Suprapubic skin (tissue), 4 donors: ENCODE results near the gene IRF2BPL. TPM values are rescaled to one million over a fixed set of nuclear protein-coding genes. Genes with fewer than 3 reads are reported as not detected.

Source experiments
- DNase-seq, 2 donors: peaks; one replicate each; pipeline ENCODE4 v3.0.0-alpha.2; 2019; ENCODE audit warnings: low spot score in 2 of 2
- H3K27ac ChIP-seq: fragments of 200-600 bp; sonication (generic); one replicate; pipeline ENCODE4 v1.5.1; 2019
- H3K27me3 ChIP-seq: fragments of 200-600 bp; sonication (generic); one replicate; pipeline ENCODE4 v1.5.1; 2019
- H3K36me3 ChIP-seq: fragments of 200-600 bp; sonication (generic); one replicate; pipeline ENCODE4 v1.5.1; 2019
- H3K4me1 ChIP-seq: fragments of 200-600 bp; sonication (generic); one replicate; pipeline ENCODE4 v1.5.1; 2019
- H3K4me3 ChIP-seq: fragments of 200-600 bp; sonication (generic); one replicate; pipeline ENCODE4 v1.5.1; 2019; ENCODE audit warnings: mild to moderate bottlenecking
- H3K9me3 ChIP-seq: fragments of 200-600 bp; sonication (generic); one replicate; pipeline ENCODE4 v1.5.1; 2019
- EP300 ChIP-seq: sonication (generic); formaldehyde crosslinking; IDR thresholded peaks from one replicate; pipeline ENCODE4 v1.6.1; 2017; ENCODE audit warnings: antibody characterized with exemption
- POLR2A ChIP-seq, 2 donors: fragments of 450-650 bp; IDR thresholded peaks; one replicate each; pipeline ENCODE4 v1.6.1; 2017; ENCODE audit warnings: antibody characterized with exemption in 2 of 2, mild to moderate bottlenecking in 2 of 2, moderate library complexity in 2 of 2
- POLR2AphosphoS5 ChIP-seq, 3 donors: sonication (generic); formaldehyde crosslinking; IDR thresholded peaks; one replicate each; pipeline ENCODE4 v1.6.1; 2017; ENCODE audit warnings: antibody characterized with exemption in 3 of 3
- WGBS: methylation state at CpG from one replicate; pipeline ENCODE4 v1.1.5; 2018; 5-methylcytosine and 5-hydroxymethylcytosine counted together
- total RNA-seq, 4 donors: library from RNA; depleted of rRNA; stranded (reverse); fragments of >200 nt; gene quantifications; one replicate each; pipeline ENCODE4 v1.1.0, GENCODE V29; 2016
- TF ChIP-seq, protein P1 (sequence below), 2 donors: fragments of 200-600 bp in 1 of 2; fragments of 450-650 bp in 1 of 2; sonication (generic) in 1 of 2; IDR thresholded peaks; one replicate each; pipeline ENCODE4 v1.5.1; 2016 to 2019; ENCODE audit warnings: antibody characterized with exemption in 2 of 2, mild to moderate bottlenecking in 1 of 2, moderate library complexity in 1 of 2

Gene IRF2BPL
- total RNA-seq, 4 donors from 2014 or later, result 44.7 to 72.7 (median 65.6) TPM

DNA sequence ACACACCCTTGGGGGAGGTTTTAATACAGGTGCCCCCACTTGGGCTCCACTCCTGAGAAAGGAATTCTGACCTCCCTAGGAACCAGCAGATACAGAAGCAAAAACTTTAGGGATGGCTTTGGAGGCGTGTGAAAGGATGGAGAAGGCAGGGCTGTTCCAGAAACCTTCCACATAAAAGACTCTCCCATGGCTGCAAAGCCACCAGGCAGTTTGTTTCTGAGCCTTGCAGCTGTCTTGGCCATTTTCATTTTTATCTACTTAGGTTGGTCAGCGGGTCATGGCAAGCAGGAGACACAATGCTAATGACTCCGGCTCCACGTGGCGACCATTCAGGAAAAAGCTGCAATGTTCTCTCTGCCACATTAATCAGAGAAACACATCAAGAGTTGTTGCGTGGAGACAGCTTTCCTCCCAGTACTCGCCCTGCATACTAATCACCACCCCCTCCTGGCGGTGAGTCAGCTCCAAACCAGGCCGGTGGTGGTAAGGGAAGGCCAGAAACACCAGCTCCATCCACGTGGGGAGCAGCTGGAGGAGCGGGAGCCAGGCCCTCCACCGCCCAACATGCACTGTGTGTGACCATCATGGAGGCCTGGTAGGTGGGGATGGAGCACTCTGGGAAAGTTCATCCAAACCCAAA, 30.9 kb upstream of the IRF2BPL start:
- Histone ChIP-seq H3K27me3 (no peaks in the 10 kb centered on the region), H3K27ac (no peak overlapping the region), H3K4me3 (no peak overlapping the region), H3K9me3 (no peaks in the 10 kb centered on the region), H3K4me1 (peaks cover 10% of the 10 kb centered on the region), H3K36me3 (no peaks in the 10 kb centered on the region)
- DNase-seq, result peak in 1 of 2 donors; percentile 88
- 41% methylated on average over 11 of the region's 12 CpGs for WGBS
- TF ChIP-seq POLR2A (IDR thresholded peaks at IDR 0.05) (no peak), EP300 (no peak), POLR2AphosphoS5 (IDR thresholded peaks at IDR 0.05) (peak in 2 of 3 donors; percentile 15 to 70)
- TF ChIP-seq, protein P1, sequence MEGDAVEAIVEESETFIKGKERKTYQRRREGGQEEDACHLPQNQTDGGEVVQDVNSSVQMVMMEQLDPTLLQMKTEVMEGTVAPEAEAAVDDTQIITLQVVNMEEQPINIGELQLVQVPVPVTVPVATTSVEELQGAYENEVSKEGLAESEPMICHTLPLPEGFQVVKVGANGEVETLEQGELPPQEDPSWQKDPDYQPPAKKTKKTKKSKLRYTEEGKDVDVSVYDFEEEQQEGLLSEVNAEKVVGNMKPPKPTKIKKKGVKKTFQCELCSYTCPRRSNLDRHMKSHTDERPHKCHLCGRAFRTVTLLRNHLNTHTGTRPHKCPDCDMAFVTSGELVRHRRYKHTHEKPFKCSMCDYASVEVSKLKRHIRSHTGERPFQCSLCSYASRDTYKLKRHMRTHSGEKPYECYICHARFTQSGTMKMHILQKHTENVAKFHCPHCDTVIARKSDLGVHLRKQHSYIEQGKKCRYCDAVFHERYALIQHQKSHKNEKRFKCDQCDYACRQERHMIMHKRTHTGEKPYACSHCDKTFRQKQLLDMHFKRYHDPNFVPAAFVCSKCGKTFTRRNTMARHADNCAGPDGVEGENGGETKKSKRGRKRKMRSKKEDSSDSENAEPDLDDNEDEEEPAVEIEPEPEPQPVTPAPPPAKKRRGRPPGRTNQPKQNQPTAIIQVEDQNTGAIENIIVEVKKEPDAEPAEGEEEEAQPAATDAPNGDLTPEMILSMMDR (IDR thresholded peaks at IDR 0.05), result peak in 1 of 2 donors; percentile 9

DNA sequence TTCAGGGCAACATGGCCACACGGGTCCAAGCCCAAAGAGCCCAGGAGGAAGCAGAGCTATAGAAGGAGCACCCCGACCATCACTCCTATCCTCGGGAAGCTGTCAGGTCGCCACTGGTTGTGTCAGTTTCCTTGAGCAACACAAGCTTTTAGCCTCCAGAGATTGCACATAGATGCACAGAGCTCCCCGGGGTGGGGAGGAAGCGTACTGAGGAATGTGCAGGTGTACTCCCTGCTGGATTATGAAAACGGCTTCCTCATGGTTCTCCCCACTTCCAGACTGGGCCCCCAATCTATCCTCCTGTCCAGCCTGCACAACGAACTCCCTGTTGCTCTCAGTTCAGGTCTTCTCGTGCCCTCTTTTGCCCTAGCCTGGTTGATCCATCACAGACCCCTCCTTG, 30.3 kb upstream of the IRF2BPL start:
- no peak overlapping the region for H3K4me3 ChIP-seq
- peaks cover 6% of the 10 kb centered on the region for H3K4me1 ChIP-seq
- WGBS, result 75% methylated on average over 9 of the region's 9 CpGs
- H3K27ac ChIP-seq, result no peak overlapping the region
- no peaks in the 10 kb centered on the region for H3K9me3 ChIP-seq
- no peaks in the 10 kb centered on the region for H3K27me3 ChIP-seq
- no peak for TF ChIP-seq POLR2A (IDR thresholded peaks at IDR 0.05)
- TF ChIP-seq POLR2AphosphoS5 (IDR thresholded peaks at IDR 0.05), result no peak
- TF ChIP-seq, protein P1 (IDR thresholded peaks at IDR 0.05), result no peak
- TF ChIP-seq EP300, result no peak
- no peak for DNase-seq
- H3K36me3 ChIP-seq, result no peaks in the 10 kb centered on the region

DNA sequence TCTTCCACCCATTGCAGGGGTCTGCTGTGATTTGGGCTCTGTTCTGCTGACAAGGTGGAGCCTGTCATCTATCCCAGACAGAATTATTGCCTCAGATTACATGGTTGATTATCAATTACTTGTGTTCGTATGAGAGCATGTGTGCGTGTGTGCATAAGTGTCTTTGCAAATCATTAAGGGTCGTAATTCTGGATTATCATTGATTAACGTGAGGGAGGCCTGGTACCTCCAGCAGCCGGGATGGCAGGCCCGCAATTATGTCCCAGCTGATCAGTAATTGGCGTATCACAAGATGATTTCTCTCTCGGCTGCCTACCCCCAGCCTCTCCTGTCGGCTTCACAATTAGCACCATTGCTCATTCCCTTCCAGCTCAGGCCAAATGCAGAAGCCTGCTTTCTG, 29.6 kb upstream of the IRF2BPL start:
- 83% methylated on average over 9 of the region's 9 CpGs for WGBS

DNA sequence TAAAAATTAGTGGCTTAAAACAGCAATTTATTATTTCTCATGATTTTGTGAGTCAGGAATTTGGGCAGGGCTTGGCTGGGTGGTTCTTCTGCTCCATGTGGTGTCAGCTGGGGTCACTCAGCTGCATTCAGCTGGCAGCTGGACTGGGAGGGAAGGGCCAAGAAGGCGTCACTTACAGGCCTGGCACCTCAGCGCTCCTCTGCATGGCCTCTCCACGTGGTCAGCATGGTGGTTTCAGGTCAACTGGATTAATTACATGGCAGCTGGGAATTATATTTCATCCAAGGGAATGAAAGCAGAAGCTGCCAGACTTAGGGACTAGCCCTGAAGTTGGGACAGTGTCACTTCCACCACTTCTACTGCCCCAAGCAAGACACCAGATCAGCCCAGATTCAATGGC, 27.5 kb upstream of the IRF2BPL start:
- WGBS, result 86% methylated on average over 3 of the region's 3 CpGs
- TF ChIP-seq POLR2A (IDR thresholded peaks at IDR 0.05) (no peak), POLR2AphosphoS5 (IDR thresholded peaks at IDR 0.05) (no peak), EP300 (no peak)
- TF ChIP-seq, protein P1 (IDR thresholded peaks at IDR 0.05), result no peak
- H3K4me1 ChIP-seq, result peaks cover 31% of the 10 kb centered on the region
- H3K27me3 ChIP-seq, result no peaks in the 10 kb centered on the region
- no peaks in the 10 kb centered on the region for H3K9me3 ChIP-seq
- no peaks in the 10 kb centered on the region for H3K36me3 ChIP-seq
- no peak overlapping the region for H3K27ac ChIP-seq
- H3K4me3 ChIP-seq, result no peak overlapping the region
- no peak for DNase-seq

More for the DNA sequence above, 29.6 kb upstream of the IRF2BPL start:
- H3K4me3 ChIP-seq, result no peak overlapping the region
- TF ChIP-seq POLR2AphosphoS5 (IDR thresholded peaks at IDR 0.05) (no peak), POLR2A (IDR thresholded peaks at IDR 0.05) (no peak), EP300 (no peak)
- TF ChIP-seq, protein P1 (IDR thresholded peaks at IDR 0.05), result no peak
- H3K27me3 ChIP-seq, result no peaks in the 10 kb centered on the region
- DNase-seq, result no peak
- no peaks in the 10 kb centered on the region for H3K36me3 ChIP-seq
- no peak overlapping the region for H3K27ac ChIP-seq
- H3K9me3 ChIP-seq, result no peaks in the 10 kb centered on the region
- peaks cover 10% of the 10 kb centered on the region for H3K4me1 ChIP-seq

DNA sequence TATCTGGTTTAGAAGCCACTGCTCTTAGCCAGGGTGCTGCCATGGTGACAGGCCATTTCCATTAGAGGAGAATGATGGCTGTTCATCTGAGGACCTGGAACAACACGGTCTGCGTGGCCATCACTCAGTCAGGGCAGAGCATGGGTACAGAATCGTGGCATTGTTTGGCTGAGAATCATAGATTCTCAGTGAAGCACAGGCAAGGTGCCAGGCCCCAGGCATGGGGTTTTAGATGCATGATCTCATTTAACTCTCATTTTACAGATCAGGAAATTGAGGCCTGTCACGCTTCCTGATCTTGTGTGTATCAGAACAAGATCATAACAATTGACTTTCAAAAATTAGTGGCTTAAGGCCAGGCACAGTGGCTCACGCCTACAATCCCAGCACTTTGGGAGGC, 26.8 kb upstream of the IRF2BPL start:
- Histone ChIP-seq H3K9me3 (no peaks in the 10 kb centered on the region), H3K27ac (no peak overlapping the region), H3K4me1 (peaks cover 38% of the 10 kb centered on the region), H3K36me3 (no peaks in the 10 kb centered on the region), H3K27me3 (no peaks in the 10 kb centered on the region), H3K4me3 (no peak overlapping the region)
- 78% methylated on average over 5 of the region's 5 CpGs for WGBS
- no peak for DNase-seq
- TF ChIP-seq EP300, result no peak
- no peak for TF ChIP-seq POLR2AphosphoS5 (IDR thresholded peaks at IDR 0.05)
- TF ChIP-seq, protein P1 (IDR thresholded peaks at IDR 0.05), result no peak
- TF ChIP-seq POLR2A (IDR thresholded peaks at IDR 0.05), result no peak
